Measurements from ENCODE around the gene GSE1.

The GSE1 gene

DNA sequence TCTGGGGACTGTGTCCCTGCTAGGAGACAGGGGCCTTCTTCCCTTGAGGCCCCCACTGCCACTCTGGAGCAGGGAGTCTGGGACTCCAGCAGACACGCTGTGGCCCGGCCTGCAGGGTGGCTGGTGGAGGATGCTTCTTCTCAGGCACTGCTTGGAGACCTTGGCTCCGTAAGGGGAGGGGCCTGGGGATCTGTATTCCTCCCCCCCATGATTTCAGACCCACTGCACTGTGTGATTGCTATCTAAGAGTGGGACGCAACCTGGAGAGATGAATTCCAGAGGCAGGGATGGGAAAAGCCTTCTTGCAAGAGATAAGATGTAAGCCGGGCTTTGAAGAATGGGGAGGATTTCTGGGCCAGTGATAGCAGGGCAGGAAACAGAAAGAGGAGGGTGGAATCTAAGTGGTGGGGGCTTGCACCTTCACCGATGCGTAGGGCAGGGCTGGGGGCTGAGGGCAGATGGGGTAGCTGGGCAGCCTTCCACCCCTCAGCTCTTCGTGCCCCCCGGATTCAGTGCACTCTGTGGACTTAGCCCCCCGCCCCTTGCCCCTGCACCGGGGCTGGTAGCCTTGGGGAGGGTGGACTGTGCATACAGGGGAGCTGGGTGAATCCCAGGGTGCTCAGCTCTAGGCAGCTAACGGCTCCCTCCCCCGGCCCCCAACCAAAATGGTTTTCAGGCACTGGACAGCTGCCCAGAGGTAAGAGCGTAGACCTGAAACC is 5.2 kb upstream of the GSE1 start:
- no peak for DNase-seq

GRCh38 chr16:85608515-85608885 is 4.6 kb upstream of the GSE1 start:
- DNase-seq = no peak

- DNase-seq = no peak
Observed at GRCh38 chr16:85608887-85609286, 4.2 kb upstream of the GSE1 start.

DNA sequence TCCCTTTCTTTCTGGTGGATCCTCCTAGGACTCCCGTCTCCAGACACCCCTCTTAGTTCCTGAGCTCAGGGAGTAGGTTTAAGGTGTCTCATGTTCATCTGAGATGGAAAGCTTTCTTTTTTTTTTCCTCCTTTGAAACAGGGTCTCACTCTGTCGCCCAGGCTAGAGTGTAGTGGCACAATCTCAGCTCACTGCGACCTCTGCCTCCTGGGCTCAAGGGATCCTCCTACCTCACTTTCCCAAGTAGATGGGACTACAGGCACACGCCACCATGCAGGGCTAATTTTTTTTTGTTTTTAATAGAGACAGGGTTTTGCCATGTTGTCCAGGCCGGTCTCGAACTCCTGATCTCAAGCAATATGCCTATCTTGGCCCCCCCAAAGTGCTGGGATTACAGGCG is 3.6 kb upstream of the GSE1 start:
- no peak for DNase-seq

DNA sequence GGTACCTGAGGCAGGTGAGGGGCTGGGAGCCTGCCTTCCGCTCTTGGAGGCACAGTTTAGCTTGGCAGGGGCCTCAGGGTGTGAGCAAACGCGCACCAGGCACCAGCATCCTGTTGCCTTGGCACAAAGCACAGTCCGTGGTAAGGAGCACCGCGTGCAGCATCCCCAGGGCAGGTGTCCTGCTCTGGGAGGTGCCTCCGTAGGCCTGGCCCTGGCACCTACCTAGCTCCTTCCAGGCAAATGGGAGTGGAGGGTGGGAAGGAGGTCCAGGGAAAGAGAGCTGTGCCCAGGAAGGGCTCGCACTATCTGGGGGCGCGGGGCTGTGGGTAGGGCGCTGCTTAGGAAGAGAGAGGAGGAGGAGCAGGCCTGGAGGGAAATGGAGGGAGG is 3.1 kb upstream of the GSE1 start:
- DNase-seq = no peak

GRCh38 chr16:85610446-85611193 is 2.5 kb upstream of the GSE1 start:
- peak; percentile 70 to 82 (median 79) for DNase-seq

DNA sequence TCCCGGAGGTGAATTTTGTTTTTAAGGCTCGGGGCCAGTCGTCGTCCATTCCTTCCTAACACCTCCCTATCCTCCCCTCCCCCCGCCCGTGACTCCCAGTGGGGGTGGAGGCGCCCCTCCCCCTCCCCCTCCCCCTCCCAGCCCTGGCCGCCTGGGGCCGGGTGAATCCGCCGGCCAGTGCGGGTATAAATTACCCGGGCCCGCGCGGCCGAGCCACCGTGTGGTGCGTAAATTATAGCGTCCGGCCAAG is 2.0 kb upstream of the GSE1 start:
- no peak for DNase-seq

GRCh38 chr16:85611444-85612190 is 1.5 kb upstream of the GSE1 start:
- peak in 4 of 5 donors; percentile 30 to 47 (median 36) for DNase-seq

DNA sequence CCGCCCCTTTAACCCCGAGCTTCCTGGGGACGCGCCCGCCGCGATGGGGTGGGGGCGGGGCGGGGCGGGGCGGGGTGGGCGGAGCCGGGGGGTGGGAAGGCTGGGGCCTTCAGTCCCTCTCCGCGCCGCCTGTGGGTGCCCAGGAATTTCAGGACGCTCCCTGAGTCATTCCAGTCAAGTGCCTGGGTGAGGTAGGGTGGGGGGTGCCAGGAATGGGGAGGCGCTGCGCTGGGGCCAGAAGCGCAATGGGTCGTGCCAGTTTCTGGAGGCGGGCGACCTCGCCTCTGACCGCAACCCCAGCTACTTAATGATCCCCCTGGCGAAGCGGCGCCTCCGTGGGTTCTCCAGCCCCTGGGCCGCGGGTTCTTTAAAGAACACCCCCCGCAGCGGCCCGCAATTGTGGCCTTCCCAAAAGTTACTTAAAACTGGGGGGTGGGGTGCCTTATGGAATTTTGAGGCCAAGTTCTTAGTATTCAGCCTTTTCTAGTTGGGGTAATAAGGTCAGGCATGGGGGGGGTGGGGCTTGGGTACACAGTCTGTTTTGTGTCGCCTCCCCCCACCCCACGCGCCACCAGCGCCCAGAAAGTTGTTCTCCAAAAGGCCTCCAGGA is 826 bp upstream of the GSE1 start:
- DNase-seq = peak in 2 of 5 donors; percentile 32 to 33

DNA sequence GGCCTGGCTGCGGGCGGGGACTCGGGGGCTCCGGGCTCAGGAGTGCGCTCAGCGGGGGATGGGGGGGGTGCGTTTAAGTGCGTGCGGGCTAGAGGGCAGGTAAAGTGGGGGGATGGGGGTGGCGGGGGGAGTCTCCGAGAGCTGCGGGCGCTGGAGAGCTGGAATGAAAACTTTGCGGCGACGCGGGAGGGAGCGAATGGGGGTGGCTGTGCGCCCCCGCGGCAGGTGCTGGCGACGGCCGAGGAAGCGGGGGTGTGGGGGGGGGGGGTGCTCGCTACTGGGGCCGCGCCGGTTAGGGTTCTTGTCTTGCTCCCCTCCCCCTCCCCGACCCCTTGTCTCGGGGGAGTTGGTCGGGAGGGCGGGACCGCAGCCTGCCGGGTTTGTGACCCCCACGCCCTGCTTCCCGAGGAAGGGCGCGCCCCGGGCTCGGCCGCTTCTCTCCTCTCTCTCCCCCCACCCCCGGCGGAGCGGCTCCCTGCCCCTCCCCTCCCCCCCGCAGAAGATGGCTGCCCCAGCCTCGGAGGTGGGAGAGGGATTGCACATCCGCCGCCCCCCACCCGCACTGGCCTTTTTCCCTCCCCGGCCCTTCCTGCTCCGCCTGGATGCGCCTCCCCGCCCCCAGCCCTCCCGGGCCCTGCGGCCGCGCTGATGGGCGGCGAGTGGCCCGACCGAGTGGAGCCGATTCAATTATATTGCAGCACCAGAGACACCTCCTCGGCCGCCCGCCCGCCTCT is 649 bp downstream of the GSE1 start:
- no peak for DNase-seq

- no peak for DNase-seq
Observed at GRCh38 chr16:85614338-85615013, 1.4 kb downstream of the GSE1 start.

DNA sequence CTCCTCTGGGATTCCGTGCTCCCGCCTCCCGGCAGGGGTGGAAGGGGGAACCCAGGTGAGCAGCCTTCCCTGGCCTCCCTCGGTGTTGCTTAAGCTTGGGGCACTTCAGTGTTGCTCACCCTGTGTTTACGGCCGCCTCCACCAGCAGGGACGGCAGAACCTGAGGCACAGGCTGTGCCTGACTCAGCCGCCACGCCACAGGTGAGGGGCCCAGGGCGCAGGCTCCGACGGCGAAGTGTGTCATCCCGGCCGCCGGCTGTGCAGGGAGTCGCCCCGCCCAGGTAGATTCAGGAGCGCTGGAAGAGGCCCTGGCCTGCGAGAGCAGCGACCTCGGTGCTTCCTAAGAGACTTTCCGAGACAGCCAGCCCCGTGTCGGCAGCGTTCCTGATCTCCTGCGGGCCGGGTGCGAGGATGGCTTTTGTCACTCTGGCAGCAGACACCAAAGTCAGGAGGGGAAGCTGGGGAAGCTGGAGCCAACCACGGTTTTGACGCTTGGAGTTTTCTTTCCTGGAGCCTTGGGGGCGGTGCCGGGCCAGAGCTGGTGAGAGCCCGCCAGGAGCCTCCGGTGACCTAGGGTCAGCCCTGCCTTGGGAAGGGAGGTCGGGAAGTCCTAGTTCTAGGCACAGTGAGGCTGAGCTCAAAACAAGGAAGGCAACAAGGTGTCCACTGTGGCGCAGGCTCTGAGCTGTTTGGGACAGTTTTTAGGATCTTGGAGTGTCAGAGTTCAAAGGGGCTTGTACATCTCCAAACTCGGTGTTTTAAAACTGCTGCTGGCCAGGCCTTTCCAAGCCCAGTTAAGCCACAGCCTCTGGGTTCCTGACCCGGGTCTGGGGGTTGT is 2.1 kb downstream of the GSE1 start:
- DNase-seq = no peak

DNA sequence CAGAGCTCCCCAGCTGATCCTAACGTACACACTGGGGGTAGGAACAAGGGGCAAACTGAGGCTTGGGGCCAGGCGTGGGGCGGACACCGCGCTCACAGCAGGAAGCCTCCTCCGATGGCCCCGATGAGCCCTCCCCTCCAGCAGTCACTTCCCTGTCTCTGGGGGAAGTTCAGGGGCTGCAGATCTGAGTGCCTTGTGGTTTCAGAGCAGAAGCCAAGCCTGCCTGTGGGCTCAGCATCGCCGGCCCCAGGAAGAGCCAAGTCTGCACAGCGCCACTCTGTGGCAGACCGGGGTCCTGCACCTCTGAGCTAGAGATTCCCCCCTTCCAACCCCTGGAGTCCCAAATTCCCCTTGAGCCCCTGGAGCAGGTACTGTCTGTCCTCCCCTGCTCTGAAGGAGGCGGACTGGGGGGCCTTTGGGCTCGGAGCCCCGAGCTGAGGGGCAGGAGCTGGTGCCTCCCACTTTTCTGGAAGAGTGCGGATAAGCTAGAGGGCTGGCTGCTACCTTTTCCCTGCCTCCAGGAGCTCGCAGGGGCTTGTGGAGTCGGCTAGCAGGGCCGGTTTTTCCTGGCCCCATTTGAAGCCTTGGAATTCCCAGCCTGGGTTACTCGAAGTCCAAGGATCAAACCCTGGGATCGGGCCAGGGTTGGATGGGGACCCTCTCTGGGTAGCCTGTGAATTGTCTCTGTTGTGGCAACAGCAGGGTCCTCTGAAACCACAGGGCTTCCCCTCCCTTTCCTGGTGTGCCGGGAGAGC is 2.9 kb downstream of the GSE1 start:
- peak; percentile 46 to 68 (median 64) for DNase-seq

GRCh38 chr16:85616607-85617321 is 3.6 kb downstream of the GSE1 start:
- DNase-seq = no peak

GRCh38 chr16:85617948-85618347 is 4.8 kb downstream of the GSE1 start:
- DNase-seq = no peak

- no peak for DNase-seq
Observed at GRCh38 chr16:85618521-85618920, 5.4 kb downstream of the GSE1 start.

- DNase-seq = no peak
Observed at GRCh38 chr16:85619101-85619891, 6.2 kb downstream of the GSE1 start.

GRCh38 chr16:85620374-85620773 is 7.3 kb downstream of the GSE1 start:
- no peak for DNase-seq
